SK-N-SH (cell line): ENCODE measurements around the gene VPS9D1. TPM values are rescaled to one million over a fixed set of nuclear protein-coding genes. Genes with fewer than 3 reads are reported as not detected.

ENCODE experiments used
- CTCF ChIA-PET: fragments of 300-600, 350-600 bp; formaldehyde crosslinking; extraction: SDS; loops from one replicate; lab custom pipeline; 2021; lab: Yijun Ruan, JAX
- POLR2A ChIA-PET: fragments of 350-600 bp; sonication (Branson Sonifier 250); formaldehyde crosslinking; extraction: SDS; loops from one replicate; lab custom pipeline; 2020; ENCODE audit warnings: antibody characterized with exemption, inconsistent platforms; lab: Yijun Ruan, JAX
- DNase-seq: peaks from one replicate; pipeline ENCODE4 v3.0.0; 2012
- H2AFZ ChIP-seq: fragments of 200-600 bp; sonication (generic); 2 replicates; pipeline ENCODE4 v1.8.1; 2016; ENCODE audit warnings: antibody characterized with exemption, mild to moderate bottlenecking, low read depth
- H3F3A ChIP-seq: fragments of 200-600 bp; sonication (generic); replicated peaks from 2 replicates; pipeline ENCODE3; 2016; ENCODE audit warnings: antibody characterized with exemption, mild to moderate bottlenecking; ENCODE audit not compliant: insufficient read depth
- H3K27ac ChIP-seq, 2 experiments: fragments of 200-500 bp in 1 of 2; fragments of 200-600 bp in 1 of 2; sonication (Bioruptor generic) in 1 of 2; sonication (generic), shearing (Covaris generic) in 1 of 2; 2 replicates each; pipeline versions ENCODE4 v1.5.1 to v1.6.1; 2014 to 2016; ENCODE audit warnings: low read depth in 2 of 2, inconsistent platforms in 1 of 2, low read length in 1 of 2, mild to moderate bottlenecking in 1 of 2, mixed read lengths in 1 of 2
- H3K27me3 ChIP-seq: fragments of 200-600 bp; sonication (generic), shearing (Covaris generic); 2 replicates; pipeline ENCODE4 v1.6.1; 2016; ENCODE audit warnings: mixed run types; ENCODE audit not compliant: insufficient read depth
- H3K36me3 ChIP-seq, 2 experiments: fragments of 200-500 bp in 1 of 2; fragments of 200-600 bp in 1 of 2; sonication (Bioruptor generic) in 1 of 2; sonication (generic) in 1 of 2; replicated peaks in 1 of 2; 2 replicates each; pipeline versions ENCODE3 to v1.5.1; 2014 to 2016; ENCODE audit warnings: low read length in 1 of 2, mild to moderate bottlenecking in 1 of 2; ENCODE audit not compliant: insufficient read depth in 2 of 2, control insufficient read depth in 1 of 2
- H3K4me1 ChIP-seq, 2 experiments: fragments of 200-500 bp in 1 of 2; fragments of 200-600 bp in 1 of 2; sonication (Bioruptor generic) in 1 of 2; sonication (generic), shearing (Covaris generic) in 1 of 2; 2 replicates each; pipeline versions ENCODE4 v1.5.1 to v1.6.1; 2014 to 2016; ENCODE audit warnings: low read depth in 1 of 2, low read length in 1 of 2, mixed run types in 1 of 2; ENCODE audit not compliant: insufficient read depth in 2 of 2, control insufficient read depth in 1 of 2
- H3K4me2 ChIP-seq: fragments of 200-600 bp; sonication (generic), shearing (Covaris generic); 2 replicates; pipeline ENCODE4 v1.6.1; 2017; ENCODE audit warnings: mixed run types
- H3K4me3 ChIP-seq, 2 experiments: fragments of 200-500 bp in 1 of 2; fragments of 200-600 bp in 1 of 2; sonication (Bioruptor generic) in 1 of 2; sonication (generic), shearing (Covaris generic) in 1 of 2; 2 replicates each; pipeline versions ENCODE4 v1.5.1 to v1.8.1; 2014 to 2016; ENCODE audit warnings: low read depth in 2 of 2, inconsistent platforms in 1 of 2, low read length in 1 of 2, mild to moderate bottlenecking in 1 of 2, mixed read lengths in 1 of 2, moderate library complexity in 1 of 2
- H3K79me2 ChIP-seq: fragments of 200-600 bp; sonication (generic); 2 replicates; pipeline ENCODE4 v1.8.1; 2017; ENCODE audit warnings: mild to moderate bottlenecking; ENCODE audit not compliant: insufficient read depth
- H3K9ac ChIP-seq: fragments of 200-600 bp; sonication (generic); 2 replicates; pipeline ENCODE4 v1.6.1; 2017; ENCODE audit warnings: mixed run types
- H3K9me2 ChIP-seq: fragments of 200-600 bp; sonication (generic); 2 replicates; pipeline ENCODE4 v1.6.1; 2017; ENCODE audit warnings: mixed run types
- H3K9me3 ChIP-seq: fragments of 200-600 bp; sonication (generic); 2 replicates; pipeline ENCODE4 v1.6.1; 2017; ENCODE audit warnings: mixed run types, mild to moderate bottlenecking, moderate library complexity
- H4K20me1 ChIP-seq: fragments of 200-600 bp; sonication (generic); 2 replicates; pipeline ENCODE4 v1.6.1; 2017; ENCODE audit warnings: mild to moderate bottlenecking, mixed run types; ENCODE audit not compliant: insufficient read depth
- CHD2 ChIP-seq: fragments of 150-350 bp; IDR thresholded peaks from 2 replicates; pipeline ENCODE4 v1.6.1; 2018; ENCODE audit warnings: low read length; ENCODE audit not compliant: partially characterized antibody
- CTCF ChIP-seq: fragments of 200-600 bp; sonication (generic); IDR thresholded peaks from 2 replicates; pipeline ENCODE4 v1.6.1; 2017; ENCODE audit warnings: antibody characterized with exemption, mild to moderate bottlenecking, moderate library complexity
- ELF1 ChIP-seq: IDR thresholded peaks from 2 replicates; pipeline ENCODE4 v1.4.0; 2012
- EZH2phosphoT487 ChIP-seq: fragments of 200-600 bp; sonication (generic); IDR thresholded peaks from 2 replicates; pipeline ENCODE4 v1.6.1; 2017; ENCODE audit warnings: low read depth, mixed run types, mild to moderate bottlenecking, antibody characterized with exemption, moderate library complexity, borderline replicate concordance
- FOSL2 ChIP-seq: IDR thresholded peaks from 2 replicates; pipeline ENCODE4 v1.4.0; 2012; ENCODE audit warnings: low read depth, mild to moderate bottlenecking, moderate library complexity, borderline replicate concordance
- FOXJ3 ChIP-seq: sonication (generic); formaldehyde crosslinking; IDR thresholded peaks from 2 replicates; pipeline ENCODE4 v1.5.1; 2020; ENCODE audit warnings: mild to moderate bottlenecking, missing genetic modification reagents
- FOXM1 ChIP-seq: IDR thresholded peaks from 2 replicates; pipeline ENCODE4 v1.4.0; 2012; ENCODE audit warnings: low read depth, mild to moderate bottlenecking
- GATA2 ChIP-seq: sonication (generic); formaldehyde crosslinking; IDR thresholded peaks from 2 replicates; pipeline ENCODE4 v1.5.0; 2020; ENCODE audit warnings: mild to moderate bottlenecking, missing genetic modification reagents
- JUND ChIP-seq: IDR thresholded peaks from 2 replicates; pipeline ENCODE4 v1.4.0; 2012
- MAX ChIP-seq: IDR thresholded peaks from 2 replicates; pipeline ENCODE4 v1.4.0; 2012; ENCODE audit warnings: low read depth
- NFIC ChIP-seq: IDR thresholded peaks from 2 replicates; pipeline ENCODE4 v1.4.0; 2012; ENCODE audit warnings: borderline replicate concordance
- NRF1 ChIP-seq: IDR thresholded peaks from 2 replicates; pipeline ENCODE4 v1.6.1; 2012; ENCODE audit warnings: low read depth, mild to moderate bottlenecking, low read length
- RAD21 ChIP-seq: IDR thresholded peaks from 2 replicates; pipeline ENCODE4 v1.6.1; 2012; ENCODE audit warnings: mild to moderate bottlenecking, low read length
- RCOR1 ChIP-seq: fragments of 150-350 bp; IDR thresholded peaks from 2 replicates; pipeline ENCODE4 v1.6.1; 2017; ENCODE audit warnings: antibody characterized with exemption, low read length
- RFX5 ChIP-seq: IDR thresholded peaks from 2 replicates; pipeline ENCODE4 v1.6.1; 2012; ENCODE audit warnings: mild to moderate bottlenecking, improper control_type of control experiment, low read length
- SMC3 ChIP-seq: IDR thresholded peaks from 2 replicates; pipeline ENCODE4 v1.6.1; 2012; ENCODE audit warnings: low read depth, low read length, improper control_type of control experiment
- TAF1 ChIP-seq: IDR thresholded peaks from 2 replicates; pipeline ENCODE4 v1.6.1; 2012; ENCODE audit warnings: low read depth, mild to moderate bottlenecking, low read length, moderate library complexity, borderline replicate concordance
- TEAD4 ChIP-seq: IDR thresholded peaks from 2 replicates; pipeline ENCODE4 v1.4.0; 2012; ENCODE audit warnings: mild to moderate bottlenecking, borderline replicate concordance; ENCODE audit not compliant: insufficient read depth
- YY1 ChIP-seq: IDR thresholded peaks from 2 replicates; pipeline ENCODE4 v1.4.0; 2012; ENCODE audit warnings: low read depth, mild to moderate bottlenecking
- WGBS: methylation state at CpG from one replicate; pipeline ENCODE4 v1.1.6; 2017; ENCODE audit warnings: low lambda C conversion rate; 5-methylcytosine and 5-hydroxymethylcytosine counted together
- polyA plus RNA-seq, 3 experiments: library from polyadenylated mRNA; depleted of rRNA; stranded (reverse); fragments of >200 nt; gene quantifications; 2 replicates each; pipeline ENCODE4 v1.2.3, GENCODE V29; 2012
- TF ChIP-seq, protein P1 (sequence below): IDR thresholded peaks from 2 replicates; pipeline ENCODE4 v1.4.0; 2012; ENCODE audit warnings: low read depth, borderline replicate concordance

The VPS9D1 gene
- polyA plus RNA-seq, 1 of the 3 experiments (the other 2 are of a cell fraction), result 10.1 TPM

DNA sequence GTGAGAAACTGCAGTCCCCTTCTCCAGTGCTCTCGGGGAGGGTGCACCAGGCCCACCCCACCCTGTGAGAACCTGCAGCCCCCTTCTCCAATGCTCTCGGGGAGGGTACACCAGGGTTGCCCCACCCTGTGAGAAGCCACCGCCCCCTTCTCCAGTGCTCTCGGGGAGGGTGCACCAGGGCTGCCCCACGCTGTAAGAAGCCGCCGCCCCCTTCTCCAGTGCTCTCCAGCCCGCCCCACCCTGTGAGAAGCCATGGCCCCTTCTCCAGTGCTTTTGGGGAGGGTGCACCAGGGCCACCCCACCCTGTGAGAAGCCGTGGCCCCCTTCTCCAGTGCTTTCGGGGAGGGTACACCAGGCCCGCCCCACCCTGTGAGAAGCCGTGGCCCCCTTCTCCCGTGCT lies 50.9 kb downstream of the VPS9D1 start (continued):
- TF ChIP-seq GATA2, result no peak
- TF ChIP-seq CTCF, result no peak
- TF ChIP-seq, protein P1, sequence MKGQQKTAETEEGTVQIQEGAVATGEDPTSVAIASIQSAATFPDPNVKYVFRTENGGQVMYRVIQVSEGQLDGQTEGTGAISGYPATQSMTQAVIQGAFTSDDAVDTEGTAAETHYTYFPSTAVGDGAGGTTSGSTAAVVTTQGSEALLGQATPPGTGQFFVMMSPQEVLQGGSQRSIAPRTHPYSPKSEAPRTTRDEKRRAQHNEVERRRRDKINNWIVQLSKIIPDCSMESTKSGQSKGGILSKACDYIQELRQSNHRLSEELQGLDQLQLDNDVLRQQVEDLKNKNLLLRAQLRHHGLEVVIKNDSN, result no peak
- no peak for TF ChIP-seq FOSL2
- no peak for TF ChIP-seq FOXM1
- TF ChIP-seq JUND, result no peak
- no peak for TF ChIP-seq RCOR1
- TF ChIP-seq YY1, result no peak
- TF ChIP-seq TAF1, result no peak

DNA sequence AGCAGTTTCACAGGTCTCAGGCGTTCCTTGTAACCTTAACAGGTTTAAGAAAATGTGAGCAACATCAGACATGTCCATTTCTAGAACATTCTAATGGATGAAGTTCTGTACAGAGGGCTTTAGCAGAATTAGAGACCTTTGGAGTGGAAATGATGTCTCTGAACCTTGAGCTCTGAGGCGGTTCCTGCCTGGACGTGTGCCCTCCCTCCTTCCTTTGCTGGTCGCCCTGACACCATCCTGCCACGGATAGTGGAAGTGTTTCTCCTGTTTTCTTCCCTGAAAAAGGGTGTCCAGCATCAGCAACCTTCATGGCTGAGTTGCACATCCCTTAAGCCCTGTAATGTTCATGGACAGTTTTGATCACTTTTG lies 51.9 kb downstream of the VPS9D1 start:
- Histone ChIP-seq H3K4me1 (no peaks in the 10 kb centered on the region), H2AFZ (no peak overlapping the region), H3K79me2 (no peaks in the 10 kb centered on the region), H3K9me3 (no peaks in the 10 kb centered on the region), H3K27me3 (no peaks in the 10 kb centered on the region), H3K4me2 (no peak overlapping the region), H3K36me3 (peaks cover 0 to 5% of the 10 kb centered on the region in 2 experiments), H3K27ac (no peak overlapping the region), H3K9ac (no peak overlapping the region), H3K9me2 (no peaks in the 10 kb centered on the region), H3K4me3 (no peak overlapping the region), H3F3A (peaks cover 4% of the 10 kb centered on the region), H4K20me1 (no peaks in the 10 kb centered on the region)
- 87% methylated on average over 5 of the region's 5 CpGs for WGBS
- TF ChIP-seq RFX5, result no peak
- no peak for TF ChIP-seq FOXJ3 (CRISPR knock-in tag)
- TF ChIP-seq GATA2, result no peak
- TF ChIP-seq MAX, result no peak
- TF ChIP-seq SMC3, result no peak
- no peak for TF ChIP-seq TEAD4
- no peak for TF ChIP-seq RCOR1
- TF ChIP-seq EZH2phosphoT487, result no peak
- TF ChIP-seq CTCF, result no peak
- no peak for TF ChIP-seq NRF1
- TF ChIP-seq, protein P1, result no peak
- TF ChIP-seq ELF1, result no peak
- no peak for TF ChIP-seq NFIC
- no peak for TF ChIP-seq CHD2
- TF ChIP-seq RAD21, result no peak
- ChIA-PET CTCF (interaction anchor here (1.6 to 2.5 kb wide), 3 partner anchors 10 to 31 kb away, joined by 4 to 8 read pairs (median 7); partner anchors contain the start of genes CHMP1A and SPATA33), POLR2A (interaction anchor here (1.4 kb wide), 1 partner anchor 18 kb away, joined by 4 read pairs; the partner anchor contains the start of gene CDK10)
- DNase-seq, result no peak
